NB4 (cell line): Measurements from ENCODE around the gene SENP7.

ENCODE experiments used
- CTCF ChIP-seq: IDR thresholded peaks from one replicate; pipeline ENCODE4 v1.5.1; 2012; ENCODE audit warnings: low read depth, low read length
- MAX ChIP-seq: IDR thresholded peaks from 2 replicates; pipeline ENCODE4 v1.6.1; 2011; ENCODE audit warnings: low read depth, low read length
- POLR2A ChIP-seq: IDR thresholded peaks from 2 replicates; pipeline ENCODE4 v1.6.1; 2011; ENCODE audit warnings: mild to moderate bottlenecking; ENCODE audit not compliant: insufficient read length; ENCODE audit errors: extremely low read depth

- TF ChIP-seq MAX (no peak), CTCF (no peak), POLR2A (no peak)
These were observed 46.3 kb downstream of the SENP7 start for GRCh38 chr3:101466465-101467309.
